Fibroblast of the aortic adventitia (primary cell): ENCODE data around the gene SORBS1. TPM values are rescaled to one million over a fixed set of nuclear protein-coding genes. Genes with fewer than 3 reads are reported as not detected.

Source experiments
- DNase-seq: peaks from one replicate; pipeline ENCODE4 v3.0.0-alpha.2; 2010; ENCODE audit warnings: low read depth
- H3K4me3 ChIP-seq: 2 replicates; pipeline ENCODE4 v1.5.1; 2011; ENCODE audit warnings: low read depth, mild to moderate bottlenecking, control low read depth, low read length, moderate library complexity
- total RNA-seq: library from RNA; depleted of rRNA; stranded (reverse); fragments of >200 nt; gene quantifications from 2 replicates; pipeline ENCODE4 v1.2.3, GENCODE V29; 2012; ENCODE audit warnings: low replicate concordance
- TF ChIP-seq, protein P1 (sequence below): IDR thresholded peaks from 2 replicates; pipeline ENCODE4 v1.5.1; 2011; ENCODE audit warnings: mild to moderate bottlenecking, low read length, control low read depth, inconsistent platforms; ENCODE audit not compliant: insufficient read depth

The SORBS1 gene
- total RNA-seq, 1 donor = 0.36 TPM

DNA sequence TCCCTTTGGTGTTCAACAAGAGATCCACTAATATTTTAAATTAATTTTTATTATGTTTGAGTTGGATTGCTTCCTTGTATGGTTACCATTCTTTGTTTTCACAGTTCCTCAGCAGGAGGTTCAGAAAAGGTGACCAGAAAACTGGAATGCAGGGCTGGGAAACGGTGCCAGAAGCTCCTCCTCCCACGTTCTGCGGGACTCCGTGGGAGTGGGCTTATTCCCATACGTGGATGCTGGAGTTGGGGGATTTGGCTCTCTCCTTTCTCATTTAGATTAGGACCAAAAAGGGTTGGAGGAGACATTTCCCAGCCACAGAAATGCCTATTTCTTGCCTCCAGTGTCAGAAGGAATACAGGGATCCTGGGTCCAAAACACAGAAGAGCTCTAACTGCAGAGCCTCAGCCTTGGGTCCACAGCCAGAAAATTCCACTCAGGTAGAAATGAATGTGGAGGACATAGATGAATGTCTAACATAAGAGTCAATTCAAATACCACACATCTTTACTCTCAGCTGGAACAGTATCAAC, 56.0 kb downstream of the SORBS1 start:
- no peak overlapping the region for H3K4me3 ChIP-seq
- TF ChIP-seq, protein P1, sequence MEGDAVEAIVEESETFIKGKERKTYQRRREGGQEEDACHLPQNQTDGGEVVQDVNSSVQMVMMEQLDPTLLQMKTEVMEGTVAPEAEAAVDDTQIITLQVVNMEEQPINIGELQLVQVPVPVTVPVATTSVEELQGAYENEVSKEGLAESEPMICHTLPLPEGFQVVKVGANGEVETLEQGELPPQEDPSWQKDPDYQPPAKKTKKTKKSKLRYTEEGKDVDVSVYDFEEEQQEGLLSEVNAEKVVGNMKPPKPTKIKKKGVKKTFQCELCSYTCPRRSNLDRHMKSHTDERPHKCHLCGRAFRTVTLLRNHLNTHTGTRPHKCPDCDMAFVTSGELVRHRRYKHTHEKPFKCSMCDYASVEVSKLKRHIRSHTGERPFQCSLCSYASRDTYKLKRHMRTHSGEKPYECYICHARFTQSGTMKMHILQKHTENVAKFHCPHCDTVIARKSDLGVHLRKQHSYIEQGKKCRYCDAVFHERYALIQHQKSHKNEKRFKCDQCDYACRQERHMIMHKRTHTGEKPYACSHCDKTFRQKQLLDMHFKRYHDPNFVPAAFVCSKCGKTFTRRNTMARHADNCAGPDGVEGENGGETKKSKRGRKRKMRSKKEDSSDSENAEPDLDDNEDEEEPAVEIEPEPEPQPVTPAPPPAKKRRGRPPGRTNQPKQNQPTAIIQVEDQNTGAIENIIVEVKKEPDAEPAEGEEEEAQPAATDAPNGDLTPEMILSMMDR = no peak
- no peak for DNase-seq

GRCh38 chr10:95504246-95504691, 56.9 kb downstream of the SORBS1 start:
- DNase-seq = no peak

DNA sequence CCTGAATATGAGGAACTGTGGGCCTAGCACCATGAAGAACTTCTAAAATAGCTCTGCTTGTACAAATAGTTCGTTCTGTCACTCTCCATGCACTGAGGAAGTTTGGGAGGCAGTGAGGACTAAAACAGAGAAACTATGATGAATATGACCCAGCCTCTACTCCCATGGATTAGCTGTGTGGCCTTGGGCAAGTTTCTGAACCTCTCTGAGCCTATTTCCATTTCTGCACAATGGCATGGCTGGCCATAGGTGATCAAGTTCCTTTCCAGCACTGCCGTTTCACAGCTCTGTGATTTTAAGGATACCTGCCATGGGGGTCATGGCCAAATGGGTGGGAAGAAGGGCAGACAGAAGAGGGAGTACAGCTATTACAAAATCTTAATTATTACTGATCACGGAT, 57.6 kb downstream of the SORBS1 start:
- H3K4me3 ChIP-seq = no peak overlapping the region
- DNase-seq = no peak
- TF ChIP-seq, protein P1 = no peak

More at GRCh38 chr10:95504246-95504691, 56.9 kb downstream of the SORBS1 start:
- H3K4me3 ChIP-seq = no peak overlapping the region
- TF ChIP-seq, protein P1 = no peak

- no peak overlapping the region for H3K4me3 ChIP-seq
- DNase-seq = no peak
- TF ChIP-seq, protein P1 = no peak
Observed at GRCh38 chr10:95503001-95503400, 58.2 kb downstream of the SORBS1 start.

GRCh38 chr10:95502377-95502776, 58.8 kb downstream of the SORBS1 start:
- TF ChIP-seq, protein P1 = no peak
- no peak for DNase-seq
- no peak overlapping the region for H3K4me3 ChIP-seq

- DNase-seq = no peak
- H3K4me3 ChIP-seq = no peak overlapping the region
- TF ChIP-seq, protein P1 = no peak
Observed at GRCh38 chr10:95501203-95502094, 59.7 kb downstream of the SORBS1 start.
